BE2C (cell line): ENCODE data around the gene FHDC1.

ENCODE experiments used
- DNase-seq: peaks from one replicate; pipeline ENCODE4 v3.0.0-alpha.2; 2020
- H3K27me3 ChIP-seq: fragments of 250-450 bp; sonication (Bioruptor Pico); 2 replicates; pipeline ENCODE4 v1.5.1; 2020; ENCODE audit warnings: mild to moderate bottlenecking
- H3K36me3 ChIP-seq: fragments of 250-450 bp; sonication (Bioruptor Pico); 2 replicates; pipeline ENCODE4 v1.5.1; 2020; ENCODE audit warnings: mild to moderate bottlenecking
- H3K4me1 ChIP-seq: fragments of 250-450 bp; sonication (Bioruptor Pico); 2 replicates; pipeline ENCODE4 v1.5.1; 2020
- H3K4me3 ChIP-seq: 2 replicates; pipeline ENCODE4 v1.5.1; 2011; ENCODE audit warnings: low read depth, low read length
- H3K9me3 ChIP-seq: fragments of 250-450 bp; sonication (Bioruptor Pico); 2 replicates; pipeline ENCODE4 v1.5.1; 2020
- TF ChIP-seq, protein P1 (sequence below): IDR thresholded peaks from 2 replicates; pipeline ENCODE4 v1.5.1; 2012; ENCODE audit warnings: mild to moderate bottlenecking, low read depth, low read length

The FHDC1 gene

DNA sequence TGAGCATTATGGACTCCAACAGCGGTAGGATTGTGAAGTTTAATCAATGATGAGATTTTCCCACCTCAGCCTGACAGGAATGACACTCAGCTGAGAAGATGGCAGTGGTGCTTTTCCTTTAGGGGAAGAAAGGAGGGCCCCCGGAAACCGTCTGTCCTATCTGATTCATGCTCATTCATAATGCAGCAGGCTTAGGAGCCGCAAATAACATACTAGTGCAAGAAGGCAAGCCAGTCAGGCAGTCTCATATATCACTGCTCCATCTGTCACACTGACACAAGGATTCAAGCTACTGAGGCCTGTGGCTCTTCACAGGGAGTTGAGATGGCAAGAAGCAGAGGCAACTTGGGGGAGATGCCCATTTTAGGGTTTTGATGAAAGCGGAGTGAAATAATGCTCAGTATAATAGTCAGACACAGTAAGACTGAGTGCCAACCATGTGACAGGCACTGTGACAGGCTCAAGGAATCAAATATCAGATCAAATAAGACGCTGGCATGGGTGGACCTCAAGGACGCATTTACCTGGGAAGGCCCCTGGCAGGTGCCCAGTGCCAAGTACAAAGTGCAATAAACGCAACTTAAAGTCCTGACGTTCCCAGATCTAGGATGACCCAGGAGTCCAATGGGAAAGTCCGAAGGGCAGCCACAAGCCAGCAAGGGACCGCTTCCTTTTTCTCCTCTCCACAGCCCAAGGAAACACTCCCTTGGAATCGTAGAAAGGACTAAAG is 63.4 kb downstream of the FHDC1 start:
- no peaks in the 10 kb centered on the region for H3K9me3 ChIP-seq
- no peaks in the 10 kb centered on the region for H3K36me3 ChIP-seq
- no peak overlapping the region for H3K4me3 ChIP-seq
- H3K27me3 ChIP-seq, result no peaks in the 10 kb centered on the region
- DNase-seq, result no peak
- TF ChIP-seq, protein P1, sequence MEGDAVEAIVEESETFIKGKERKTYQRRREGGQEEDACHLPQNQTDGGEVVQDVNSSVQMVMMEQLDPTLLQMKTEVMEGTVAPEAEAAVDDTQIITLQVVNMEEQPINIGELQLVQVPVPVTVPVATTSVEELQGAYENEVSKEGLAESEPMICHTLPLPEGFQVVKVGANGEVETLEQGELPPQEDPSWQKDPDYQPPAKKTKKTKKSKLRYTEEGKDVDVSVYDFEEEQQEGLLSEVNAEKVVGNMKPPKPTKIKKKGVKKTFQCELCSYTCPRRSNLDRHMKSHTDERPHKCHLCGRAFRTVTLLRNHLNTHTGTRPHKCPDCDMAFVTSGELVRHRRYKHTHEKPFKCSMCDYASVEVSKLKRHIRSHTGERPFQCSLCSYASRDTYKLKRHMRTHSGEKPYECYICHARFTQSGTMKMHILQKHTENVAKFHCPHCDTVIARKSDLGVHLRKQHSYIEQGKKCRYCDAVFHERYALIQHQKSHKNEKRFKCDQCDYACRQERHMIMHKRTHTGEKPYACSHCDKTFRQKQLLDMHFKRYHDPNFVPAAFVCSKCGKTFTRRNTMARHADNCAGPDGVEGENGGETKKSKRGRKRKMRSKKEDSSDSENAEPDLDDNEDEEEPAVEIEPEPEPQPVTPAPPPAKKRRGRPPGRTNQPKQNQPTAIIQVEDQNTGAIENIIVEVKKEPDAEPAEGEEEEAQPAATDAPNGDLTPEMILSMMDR, result no peak
- no peaks in the 10 kb centered on the region for H3K4me1 ChIP-seq

DNA sequence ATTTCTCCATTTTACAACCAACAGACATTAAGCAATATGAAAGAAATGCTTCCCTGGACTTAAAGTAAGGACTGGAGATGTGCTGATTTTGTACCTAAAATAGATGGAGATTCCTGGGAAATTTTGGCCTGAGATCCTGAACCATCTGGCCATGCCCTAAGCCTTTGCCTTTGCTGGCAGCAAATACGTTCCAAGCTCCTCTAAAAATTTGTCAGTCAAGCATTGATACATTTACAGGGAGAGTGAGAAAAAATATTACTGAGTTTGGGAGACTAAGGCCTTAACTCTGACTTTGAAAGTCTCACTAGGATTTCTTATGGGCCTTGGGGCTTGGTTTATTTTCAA is 63.9 kb downstream of the FHDC1 start:
- no peaks in the 10 kb centered on the region for H3K27me3 ChIP-seq

GRCh38 chr4:153001626-153002025 is 65.5 kb downstream of the FHDC1 start:
- TF ChIP-seq, protein P1, result no peak
- no peaks in the 10 kb centered on the region for H3K4me1 ChIP-seq
- H3K4me3 ChIP-seq, result no peak overlapping the region
- H3K36me3 ChIP-seq, result no peaks in the 10 kb centered on the region
- no peak for DNase-seq
- no peaks in the 10 kb centered on the region for H3K27me3 ChIP-seq
- no peaks in the 10 kb centered on the region for H3K9me3 ChIP-seq

More for the DNA sequence above, 63.9 kb downstream of the FHDC1 start:
- Histone ChIP-seq H3K4me3 (no peak overlapping the region), H3K4me1 (no peaks in the 10 kb centered on the region), H3K36me3 (no peaks in the 10 kb centered on the region), H3K9me3 (no peaks in the 10 kb centered on the region)
- TF ChIP-seq, protein P1, result no peak
- DNase-seq, result no peak

DNA sequence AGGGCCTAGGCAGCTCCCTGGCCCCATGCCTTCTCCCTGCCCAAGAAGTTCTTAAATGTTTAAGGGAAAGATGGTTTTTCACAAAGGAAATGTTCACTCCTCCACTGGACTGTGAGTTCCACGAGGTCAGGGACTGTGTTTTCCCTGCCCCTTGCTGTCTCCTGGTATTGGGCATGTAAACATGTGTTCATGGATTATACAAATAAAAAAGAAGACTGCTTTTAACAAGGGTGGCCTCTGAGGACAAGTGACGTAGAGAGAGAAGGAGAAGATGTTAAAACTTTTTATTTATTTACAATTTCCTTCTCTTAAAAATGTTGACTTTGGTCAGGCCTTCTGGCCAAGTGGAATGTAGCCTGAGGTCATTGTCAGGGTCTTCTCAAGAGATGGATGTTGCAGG is 66.0 kb downstream of the FHDC1 start:
- Histone ChIP-seq H3K36me3 (no peaks in the 10 kb centered on the region), H3K9me3 (no peaks in the 10 kb centered on the region), H3K27me3 (no peaks in the 10 kb centered on the region), H3K4me3 (no peak overlapping the region), H3K4me1 (no peaks in the 10 kb centered on the region)
- DNase-seq, result no peak
- TF ChIP-seq, protein P1, result no peak

GRCh38 chr4:153004081-153004850 is 68.1 kb downstream of the FHDC1 start:
- DNase-seq, result no peak
- no peak overlapping the region for H3K4me3 ChIP-seq
- H3K36me3 ChIP-seq, result no peaks in the 10 kb centered on the region
- no peaks in the 10 kb centered on the region for H3K4me1 ChIP-seq
- TF ChIP-seq, protein P1, result no peak
- H3K9me3 ChIP-seq, result no peaks in the 10 kb centered on the region
- H3K27me3 ChIP-seq, result no peaks in the 10 kb centered on the region

GRCh38 chr4:153005899-153006381 is 69.8 kb downstream of the FHDC1 start:
- Histone ChIP-seq H3K4me3 (no peak overlapping the region), H3K36me3 (no peaks in the 10 kb centered on the region), H3K27me3 (no peaks in the 10 kb centered on the region), H3K9me3 (no peaks in the 10 kb centered on the region), H3K4me1 (no peaks in the 10 kb centered on the region)
- DNase-seq, result no peak
- TF ChIP-seq, protein P1, result no peak
